ENCODE data around the gene CADM2. TPM values are rescaled to one million over a fixed set of nuclear protein-coding genes. Genes with fewer than 3 reads are reported as not detected.
"Not testable (repeated sequence)": the region's sequence is repeated elsewhere in the genome, so short reads cannot be mapped to it uniquely, and the experiment has no call there.

The CADM2 gene
- total RNA-seq, 1 donor: under 0.01 TPM

GRCh38 chr3:85979034-85979433 lies 1020.2 kb downstream of the CADM2 start:
- no peak for TF ChIP-seq CTCF (IDR thresholded peaks at IDR 0.05; ENCODE audit: insufficient read depth, low read depth, low read length)
- no peak for DNase-seq (ENCODE audit: low read depth)
- no peak overlapping the region for H3K4me3 ChIP-seq (ENCODE audit: low read depth, low read length)

GRCh38 chr3:85989581-85989980 lies 1030.8 kb downstream of the CADM2 start:
- not testable (repeated sequence) for DNase-seq (ENCODE audit: low read depth); H3K4me3 ChIP-seq (ENCODE audit: low read depth, low read length)

GRCh38 chr3:86029590-86029989 lies 1070.8 kb downstream of the CADM2 start:
- no peak for DNase-seq (ENCODE audit: low read depth)
- no peak for TF ChIP-seq CTCF (IDR thresholded peaks at IDR 0.05; ENCODE audit: insufficient read depth, low read depth, low read length)
- no peak overlapping the region for H3K4me3 ChIP-seq (ENCODE audit: low read depth, low read length)

- DNase-seq (ENCODE audit: low read depth): no peak
- TF ChIP-seq CTCF (IDR thresholded peaks at IDR 0.05; ENCODE audit: insufficient read depth, low read depth, low read length): no peak
- H3K4me3 ChIP-seq (ENCODE audit: low read depth, low read length): no peak overlapping the region
Observed at GRCh38 chr3:86037916-86038315, 1079.1 kb downstream of the CADM2 start.

GRCh38 chr3:86046436-86047136 lies 1087.8 kb downstream of the CADM2 start:
- no peak for DNase-seq (ENCODE audit: low read depth)
- no peak for TF ChIP-seq CTCF (IDR thresholded peaks at IDR 0.05; ENCODE audit: insufficient read depth, low read depth, low read length)
- no peak overlapping the region for H3K4me3 ChIP-seq (ENCODE audit: low read depth, low read length)

GRCh38 chr3:86047161-86047560 lies 1088.4 kb downstream of the CADM2 start:
- no peak for TF ChIP-seq CTCF (IDR thresholded peaks at IDR 0.05; ENCODE audit: insufficient read depth, low read depth, low read length)
- no peak overlapping the region for H3K4me3 ChIP-seq (ENCODE audit: low read depth, low read length)
- DNase-seq (ENCODE audit: low read depth): no peak

GRCh38 chr3:86051058-86051457 lies 1092.3 kb downstream of the CADM2 start:
- H3K4me3 ChIP-seq (ENCODE audit: low read depth, low read length): no peak overlapping the region
- no peak for DNase-seq (ENCODE audit: low read depth)
- TF ChIP-seq CTCF (IDR thresholded peaks at IDR 0.05; ENCODE audit: insufficient read depth, low read depth, low read length): no peak

All from fibroblast of villous mesenchyme (primary cell).